Psoas muscle (tissue), 8 donors: ENCODE results near the gene NR2C2. TPM values are rescaled to one million over a fixed set of nuclear protein-coding genes. Genes with fewer than 3 reads are reported as not detected.

Experiments
- ATAC-seq, 4 donors: fragments of 200-7000 bp; cut with Tn5 transposase; one replicate each; pipeline ENCODE4 v1.9.1; 2020; ENCODE audit warnings: moderate library complexity in 3 of 4, mild to moderate bottlenecking in 2 of 4
- DNase-seq, 2 donors: peaks; one replicate each; pipeline ENCODE4 v3.0.0-alpha.2; 2020
- H3K27ac ChIP-seq: fragments of 200-600 bp; one replicate; pipeline ENCODE4 v1.8.0; 2022
- H3K27me3 ChIP-seq, 3 donors: fragments of 200-600 bp in 1 of 3; one replicate each; pipeline versions ENCODE4 v1.6.1 to v1.8.0; 2013 to 2022; ENCODE audit warnings: low read length in 2 of 3, mild to moderate bottlenecking in 2 of 3, moderate library complexity in 1 of 3; ENCODE audit not compliant: insufficient read depth in 3 of 3
- H3K36me3 ChIP-seq, 2 donors: fragments of 200-600 bp in 1 of 2; one replicate each; pipeline versions ENCODE4 v1.6.1 to v1.8.0; 2013 to 2022; ENCODE audit warnings: low read depth in 1 of 2, mild to moderate bottlenecking in 1 of 2, moderate library complexity in 1 of 2; ENCODE audit not compliant: insufficient read depth in 1 of 2
- H3K4me1 ChIP-seq: fragments of 200-600 bp; one replicate; pipeline ENCODE4 v1.8.0; 2022
- H3K4me3 ChIP-seq: fragments of 200-600 bp; one replicate; pipeline ENCODE4 v1.8.0; 2022; ENCODE audit warnings: mild to moderate bottlenecking
- H3K9me3 ChIP-seq: fragments of 200-600 bp; one replicate; pipeline ENCODE4 v1.8.0; 2022
- CTCF ChIP-seq: fragments of 200-600 bp; IDR thresholded peaks from one replicate; pipeline ENCODE4 v1.8.0; 2022; ENCODE audit warnings: antibody characterized with exemption
- WGBS, 3 donors: extraction: QIAGEN DNeasy Blood & Tissue Kit; methylation state at CpG; one replicate each; pipeline versions ENCODE4 v1.1.6 to v1.1.7; 2013; 5-methylcytosine and 5-hydroxymethylcytosine counted together
- intact Hi-C, 2 donors: fragments of 100-400 bp; cut with DNase I; formaldehyde crosslinking; loops; one replicate each; pipeline versions ENCODE4 v1.11.0 to v1.14.2; 2022
- polyA plus RNA-seq, 3 donors: library from polyadenylated mRNA; stranded (reverse); fragments of 200-250 nt; gene quantifications; one replicate each; pipeline ENCODE4 v1.2.3, GENCODE V29; 2013
- total RNA-seq, 4 donors: library from RNA; stranded (reverse); fragmentation: NEBNext Ultra II Directional in 2 of 4; extraction: Animal tissue kit (Norgen Biotek cat#: 25700) in 2 of 4; gene quantifications; one replicate each; pipeline versions ENCODE4 v1.2.1 to v1.2.4, GENCODE V29; 2021 to 2023
- donor health status: healthy with polysubstance abuse.
- donor health status: DM: no; HTN: no; CAD: no; lungs with moderate emphysema.
- donor health status: Bipolar disorder and iron deficiency.
- donor health status: healthy.
- donor health status: DM: yes; HTN: yes; CAD: no.
- donor health status: DM: no; HTN: no; CAD: no.
- donor health status: DM: no; HTN: no; CAD: no.
- donor health status: DM: yes; HTN: yes; CAD: no.

NR2C2 gene
- total and polyA plus RNA-seq, 7 donors, result 8.7 to 37.1 (median 28.3) TPM

GRCh38 chr3:14933820-14934425 lies 13.5 kb upstream of the NR2C2 start:
- no peak for ATAC-seq
- intact Hi-C loops, result no loop called here
- WGBS, 3 donors, result 70 to 72% (median 72%) methylated on average over 7 of the region's 7 CpGs
- Histone ChIP-seq H3K4me1 (no peaks in the 10 kb centered on the region), H3K4me3 (no peak overlapping the region), H3K9me3 (no peaks in the 10 kb centered on the region), H3K36me3 (peaks cover 0 to 6% of the 10 kb centered on the region in 2 donors), H3K27ac (no peak overlapping the region), H3K27me3 (no peaks in the 10 kb centered on the region)
- no peak for DNase-seq
- no peak for TF ChIP-seq CTCF

- intact Hi-C loops, result no loop called here
- H3K4me3 ChIP-seq, result no peak overlapping the region
- WGBS, 3 donors, result 85 to 93% (median 93%) methylated on average over 6 of the region's 6 CpGs
- no peaks in the 10 kb centered on the region for H3K4me1 ChIP-seq
- no peaks in the 10 kb centered on the region for H3K36me3 ChIP-seq
- no peak for ATAC-seq
- H3K9me3 ChIP-seq, result no peaks in the 10 kb centered on the region
- H3K27ac ChIP-seq, result no peak overlapping the region
- TF ChIP-seq CTCF, result no peak
- H3K27me3 ChIP-seq, result no peaks in the 10 kb centered on the region
- no peak for DNase-seq
These were observed 11.6 kb upstream of the NR2C2 start for GRCh38 chr3:14935592-14936345.

GRCh38 chr3:14938954-14939353 lies 8.4 kb upstream of the NR2C2 start:
- no peak overlapping the region for H3K4me3 ChIP-seq
- peaks cover 0 to 11% of the 10 kb centered on the region in 2 donors for H3K36me3 ChIP-seq
- 73 to 76% (median 75%) methylated on average over 4 of the region's 4 CpGs for WGBS, 3 donors
- no peak for ATAC-seq
- no peak for DNase-seq
- no peak overlapping the region for H3K27ac ChIP-seq
- H3K4me1 ChIP-seq, result no peaks in the 10 kb centered on the region
- no peaks in the 10 kb centered on the region for H3K9me3 ChIP-seq
- intact Hi-C loops, result no loop called here
- no peaks in the 10 kb centered on the region for H3K27me3 ChIP-seq
- no peak for TF ChIP-seq CTCF

- peaks cover 10% of the 10 kb centered on the region for H3K4me1 ChIP-seq
- intact Hi-C loops, result no loop called here
These were observed 5.5 kb upstream of the NR2C2 start for GRCh38 chr3:14941871-14942270.

More at GRCh38 chr3:14941871-14942270, 5.5 kb upstream of the NR2C2 start:
- WGBS, 3 donors, result 82 to 92% (median 84%) methylated on average over 1 of the region's 1 CpG
- no peaks in the 10 kb centered on the region for H3K27me3 ChIP-seq
- peak overlapping the region; percentile 3 for H3K27ac ChIP-seq
- no peaks in the 10 kb centered on the region for H3K9me3 ChIP-seq
- no peak for TF ChIP-seq CTCF
- no peak overlapping the region for H3K4me3 ChIP-seq
- ATAC-seq (no peak), DNase-seq (no peak)
- H3K36me3 ChIP-seq, result peaks cover 0 to 30% of the 10 kb centered on the region in 2 donors
